ENCODE results near the gene C2orf81.

Gene C2orf81

GRCh38 chr2:74457549-74458131 lies 36.2 kb upstream of the C2orf81 start:
- no peaks in the 10 kb centered on the region for H3K36me3 ChIP-seq (ENCODE audit: insufficient read depth)
- H4K20me1 ChIP-seq (ENCODE audit: insufficient read depth), result no peaks in the 10 kb centered on the region
- peaks cover 14% of the 10 kb centered on the region; the same call in 1 of the 2 replicates for H3K79me2 ChIP-seq (ENCODE audit: insufficient read depth, low read depth)
- peaks cover 27% of the 10 kb centered on the region for H3K4me1 ChIP-seq (ENCODE audit: low read depth, poor library complexity, severe bottlenecking)
- peak overlapping the region; percentile 89 for H3K27ac ChIP-seq
- peak overlapping the region; percentile 84 for H3K4me3 ChIP-seq (IDR thresholded peaks at IDR 0.05; ENCODE audit: insufficient read depth, low read depth, low read length)
- H2AFZ ChIP-seq (ENCODE audit: low read depth), result peak overlapping the region; percentile 94; the same call in 1 of the 2 replicates
- no peak for TF ChIP-seq CTCF (conservative IDR thresholded peaks at IDR 0.05; ENCODE audit: low read depth, low read length)
- H3K27me3 ChIP-seq (ENCODE audit: insufficient read depth, low read depth), result no peaks in the 10 kb centered on the region
- peak overlapping the region; percentile 80 for H3K9ac ChIP-seq
- peak overlapping the region; percentile 89 for H3K4me2 ChIP-seq

- peak overlapping the region; percentile 81 for H3K4me3 ChIP-seq (IDR thresholded peaks at IDR 0.05; ENCODE audit: insufficient read depth, low read depth, low read length)
- H3K27me3 ChIP-seq (ENCODE audit: insufficient read depth, low read depth), result no peaks in the 10 kb centered on the region
- peaks cover 14% of the 10 kb centered on the region; the same call in 1 of the 2 replicates for H3K79me2 ChIP-seq (ENCODE audit: insufficient read depth, low read depth)
- no peak for TF ChIP-seq CTCF (conservative IDR thresholded peaks at IDR 0.05; ENCODE audit: low read depth, low read length)
- 0 out of 2 replicates have a peak overlapping the region, but pooled peaks have one; percentile 80 for H3K9ac ChIP-seq
- peak overlapping the region; percentile 99 for H3K4me2 ChIP-seq
- peak overlapping the region; percentile 89 for H3K27ac ChIP-seq
- H3K36me3 ChIP-seq (ENCODE audit: insufficient read depth), result no peaks in the 10 kb centered on the region
- no peaks in the 10 kb centered on the region for H4K20me1 ChIP-seq (ENCODE audit: insufficient read depth)
- H3K4me1 ChIP-seq (ENCODE audit: low read depth, poor library complexity, severe bottlenecking), result peaks cover 31% of the 10 kb centered on the region
- H2AFZ ChIP-seq (ENCODE audit: low read depth), result peak overlapping the region; percentile 56; the same call in 1 of the 2 replicates
These were observed 35.7 kb upstream of the C2orf81 start for GRCh38 chr2:74457129-74457548.

- peak within 1 kb of the TSS; percentile 99 for H3K4me2 ChIP-seq
- peak within 1 kb of the TSS; percentile 72 for H2AFZ ChIP-seq (ENCODE audit: low read depth)
- H3K4me3 ChIP-seq (IDR thresholded peaks at IDR 0.05; ENCODE audit: insufficient read depth, low read depth, low read length), result peak within 1 kb of the TSS; percentile 94
- H4K20me1 ChIP-seq (ENCODE audit: insufficient read depth), result no peaks in the 10 kb centered on the region
- H3K27ac ChIP-seq, result 0 out of 2 replicates have a peak within 1 kb of the TSS, but pooled peaks have one; percentile 5
- no peaks in the 10 kb centered on the region for H3K27me3 ChIP-seq (ENCODE audit: insufficient read depth, low read depth)
- H3K9ac ChIP-seq, result peak within 1 kb of the TSS; percentile 37; the same call in 1 of the 2 replicates
- H3K4me1 ChIP-seq (ENCODE audit: low read depth, poor library complexity, severe bottlenecking), result peaks cover 31% of the 10 kb centered on the region
- H3K79me2 ChIP-seq (ENCODE audit: insufficient read depth, low read depth), result peaks cover 14% of the 10 kb centered on the region; the same call in 1 of the 2 replicates
- no peaks in the 10 kb centered on the region for H3K36me3 ChIP-seq (ENCODE audit: insufficient read depth)
- no peak for TF ChIP-seq CTCF (conservative IDR thresholded peaks at IDR 0.05; ENCODE audit: low read depth, low read length)
These were observed 33.5 kb upstream of the C2orf81 start, which contains the start of gene INO80B for GRCh38 chr2:74454654-74455511. INO80B (plus strand) TSS chr2:74455087; CDS start chr2:74455117, 30 bp downstream.

GRCh38 chr2:74450570-74451190 lies 29.3 kb upstream of the C2orf81 start:
- Histone ChIP-seq H3K27me3 (ENCODE audit: insufficient read depth, low read depth) (no peaks in the 10 kb centered on the region), H3K79me2 (ENCODE audit: insufficient read depth, low read depth) (peaks cover 7% of the 10 kb centered on the region; the same call in 1 of the 2 replicates), H3K4me3 (IDR thresholded peaks at IDR 0.05; ENCODE audit: insufficient read depth, low read depth, low read length) (no peak overlapping the region), H3K4me1 (ENCODE audit: low read depth, poor library complexity, severe bottlenecking) (peaks cover 13% of the 10 kb centered on the region), H3K27ac (no peak overlapping the region), H3K36me3 (ENCODE audit: insufficient read depth) (no peaks in the 10 kb centered on the region), H3K4me2 (no peak overlapping the region), H3K9ac (no peak overlapping the region), H2AFZ (ENCODE audit: low read depth) (no peak overlapping the region), H4K20me1 (ENCODE audit: insufficient read depth) (no peaks in the 10 kb centered on the region)
- TF ChIP-seq CTCF (conservative IDR thresholded peaks at IDR 0.05; ENCODE audit: low read depth, low read length), result no peak
